GM18498 (cell line): ENCODE results near the gene CACNA2D3.

ENCODE experiments used
- ATAC-seq: cut with Tn5 transposase; IDR thresholded peaks from one replicate; pipeline ENCODE4 v1.9.1; 2021; ENCODE audit warnings: mild to moderate bottlenecking, moderate library complexity; ENCODE audit not compliant: unreplicated experiment

The CACNA2D3 gene

DNA sequence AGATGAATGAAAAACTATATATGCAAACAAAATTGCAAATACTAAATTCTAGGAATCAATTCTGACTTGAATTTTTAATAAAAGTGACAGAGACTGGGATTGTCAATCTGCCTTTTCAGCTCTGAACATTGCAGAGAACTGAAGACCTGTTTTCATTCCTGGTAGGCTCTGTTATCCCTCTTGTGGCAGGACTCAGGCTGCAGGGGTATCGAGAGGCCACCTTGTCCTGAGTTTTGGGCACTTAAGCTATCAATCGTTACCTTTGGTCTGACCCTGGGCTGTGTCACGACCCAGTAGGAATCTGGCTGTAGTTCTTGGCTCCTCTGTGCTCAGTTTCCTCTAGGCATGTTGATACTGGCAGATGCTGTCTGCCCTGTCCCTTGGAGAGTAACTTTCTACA lies 238.0 kb downstream of the CACNA2D3 start:
- ATAC-seq, result no peak

DNA sequence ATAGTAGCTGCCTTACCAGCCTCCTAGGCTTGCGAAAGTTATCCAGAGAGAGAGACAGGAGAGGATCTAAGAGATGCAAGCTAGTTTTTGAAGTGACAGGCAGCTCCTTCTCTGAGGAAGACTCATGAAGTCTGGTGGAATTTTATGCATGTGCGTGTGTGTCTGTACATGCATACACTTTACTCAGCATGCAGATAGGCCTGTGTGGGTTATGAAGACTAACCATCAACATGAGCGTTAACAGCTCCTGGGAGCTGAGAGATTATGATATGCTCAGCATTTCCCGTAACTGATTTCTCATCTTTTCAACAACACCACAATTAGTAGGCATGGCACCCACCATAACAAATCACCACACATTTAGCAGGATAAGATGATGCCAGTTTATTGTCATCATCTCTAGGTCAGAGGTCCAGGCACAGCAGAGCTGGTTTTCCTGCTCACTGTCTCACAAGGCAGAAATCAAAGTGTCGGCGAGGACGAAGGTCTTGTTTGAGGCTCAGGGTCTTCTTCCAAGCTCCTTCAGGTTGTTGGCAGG lies 239.5 kb downstream of the CACNA2D3 start:
- no peak for ATAC-seq

DNA sequence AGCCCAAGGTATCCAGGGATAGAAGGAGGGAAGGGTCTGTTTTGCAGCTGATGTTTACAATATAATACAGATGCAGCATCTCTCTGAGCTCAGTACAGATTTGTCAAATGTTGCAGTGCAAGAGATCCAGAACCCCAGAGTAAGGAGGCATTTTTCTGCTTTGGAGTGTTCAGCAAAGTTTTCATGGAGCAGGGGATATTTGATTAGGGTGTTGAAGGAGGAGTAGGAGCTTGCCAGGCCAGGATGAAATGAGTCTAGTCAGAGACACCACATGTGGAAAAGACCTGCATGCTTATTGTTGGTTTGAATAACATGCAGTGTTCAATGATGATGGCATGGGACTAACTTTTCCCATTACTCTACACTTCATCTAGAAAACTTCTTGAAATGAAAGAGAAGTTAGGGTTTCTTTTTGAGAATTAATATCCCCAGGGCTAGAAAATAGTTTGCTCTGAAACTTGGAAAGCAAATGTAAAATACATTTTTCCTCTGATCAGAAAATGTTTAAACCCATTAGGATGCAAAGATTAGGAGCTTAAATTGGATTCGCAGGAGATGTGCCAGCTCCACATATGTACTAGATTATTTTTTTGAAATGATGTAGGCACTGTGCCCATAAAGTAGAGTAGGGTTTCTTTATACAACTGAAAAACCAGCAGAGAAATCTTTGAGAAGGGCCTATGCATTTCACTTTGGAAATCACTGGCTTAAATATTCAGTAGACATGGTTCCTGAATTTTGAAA lies 243.8 kb downstream of the CACNA2D3 start:
- no peak for ATAC-seq

DNA sequence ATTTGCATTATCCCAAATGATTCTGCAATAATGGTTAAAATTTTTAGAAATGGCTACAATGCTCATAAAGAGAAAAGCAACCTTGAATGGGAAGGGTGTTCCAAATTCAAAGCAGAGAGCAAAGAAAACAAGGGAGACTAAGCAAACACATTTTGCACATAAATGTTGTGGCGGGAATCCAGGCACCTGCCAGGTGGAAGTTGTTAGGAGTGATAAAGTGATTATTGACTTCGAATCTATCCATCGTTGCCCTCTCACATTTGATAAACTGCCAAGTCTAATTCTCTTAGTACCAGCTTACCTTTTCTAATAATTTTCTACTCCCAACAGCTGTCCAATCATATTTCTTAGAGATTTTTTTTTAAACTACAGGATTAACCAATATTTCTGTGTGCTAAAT lies 244.5 kb downstream of the CACNA2D3 start:
- ATAC-seq, result no peak

DNA sequence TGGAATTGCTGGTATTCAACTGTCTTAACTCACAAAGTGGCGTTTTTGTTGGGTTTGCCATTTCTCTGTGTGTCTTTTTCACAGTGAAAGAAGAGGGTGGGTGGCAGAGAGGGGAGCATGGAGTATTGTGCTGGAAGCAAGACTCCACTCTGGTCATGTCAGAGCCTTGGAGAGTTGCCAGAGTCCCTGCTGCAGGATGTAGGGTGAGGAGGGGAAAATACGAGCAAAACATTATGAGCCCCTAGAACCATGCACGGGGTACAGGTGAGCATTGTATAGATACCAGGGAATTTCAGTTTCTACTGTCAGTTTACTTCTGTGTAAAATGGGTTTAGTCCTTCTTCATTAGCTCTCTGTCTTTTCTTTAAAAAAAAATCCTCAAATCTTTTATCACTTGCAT lies 249.9 kb downstream of the CACNA2D3 start:
- no peak for ATAC-seq

DNA sequence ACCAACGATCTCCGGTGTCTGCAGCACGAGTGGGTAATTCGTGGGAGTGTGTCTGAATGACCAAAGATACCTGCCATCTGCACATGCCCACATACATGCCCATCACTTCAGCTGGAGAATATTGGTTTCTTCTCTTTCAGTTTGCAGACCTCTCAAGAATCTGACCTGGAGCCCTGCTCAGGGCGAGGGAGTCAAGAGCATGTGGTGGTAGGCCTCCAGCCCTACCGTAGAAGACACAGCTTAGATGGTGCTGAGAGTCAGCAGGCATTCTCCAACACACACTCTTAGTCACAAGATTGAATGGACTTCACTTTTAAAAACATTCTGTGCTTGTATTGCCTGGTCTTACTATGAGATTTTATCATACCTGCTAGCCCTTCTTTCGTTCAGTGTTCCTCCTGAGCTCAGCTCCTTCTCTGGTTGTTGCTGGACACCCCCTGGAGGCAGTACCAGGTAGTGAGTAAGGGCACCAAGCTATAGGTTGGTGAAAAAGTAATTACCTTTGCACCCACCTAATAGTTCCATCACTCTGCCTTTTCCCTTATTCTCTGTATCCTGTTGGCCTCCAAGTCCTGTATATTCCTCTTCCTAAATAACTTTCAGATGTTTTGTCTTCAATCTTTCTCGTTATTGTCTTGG lies 252.0 kb downstream of the CACNA2D3 start:
- no peak for ATAC-seq

DNA sequence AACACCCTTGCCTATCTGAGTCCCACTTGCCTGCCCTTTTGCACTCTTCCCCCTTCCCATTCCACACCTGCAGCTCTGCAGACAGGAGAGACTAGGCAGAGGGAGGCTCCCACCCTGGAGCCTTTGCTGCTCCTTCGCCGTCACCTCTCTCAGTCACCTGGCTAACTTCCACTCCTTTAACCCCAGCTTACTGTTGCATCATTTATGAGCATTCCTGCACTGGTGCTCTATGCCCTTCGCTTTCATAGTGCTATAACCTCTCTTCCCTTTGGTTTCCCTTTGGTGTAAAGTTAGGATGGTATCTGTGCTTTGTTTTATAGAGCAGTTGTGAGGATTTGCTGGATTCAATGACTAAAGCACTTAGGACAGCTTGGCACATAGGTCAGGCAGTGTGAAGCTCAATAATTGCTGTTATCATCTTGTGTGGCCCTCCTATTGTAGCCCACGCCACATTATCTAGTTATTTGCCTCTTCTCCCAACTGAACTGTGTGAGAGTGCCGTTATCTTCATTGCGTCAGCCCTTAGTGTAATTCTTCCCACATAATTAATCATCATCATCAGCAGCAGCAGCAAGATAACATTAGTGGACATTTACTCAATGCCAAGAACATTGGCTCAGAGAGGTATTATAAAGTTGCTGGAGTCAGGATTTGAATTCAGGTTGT lies 253.9 kb downstream of the CACNA2D3 start:
- no peak for ATAC-seq

DNA sequence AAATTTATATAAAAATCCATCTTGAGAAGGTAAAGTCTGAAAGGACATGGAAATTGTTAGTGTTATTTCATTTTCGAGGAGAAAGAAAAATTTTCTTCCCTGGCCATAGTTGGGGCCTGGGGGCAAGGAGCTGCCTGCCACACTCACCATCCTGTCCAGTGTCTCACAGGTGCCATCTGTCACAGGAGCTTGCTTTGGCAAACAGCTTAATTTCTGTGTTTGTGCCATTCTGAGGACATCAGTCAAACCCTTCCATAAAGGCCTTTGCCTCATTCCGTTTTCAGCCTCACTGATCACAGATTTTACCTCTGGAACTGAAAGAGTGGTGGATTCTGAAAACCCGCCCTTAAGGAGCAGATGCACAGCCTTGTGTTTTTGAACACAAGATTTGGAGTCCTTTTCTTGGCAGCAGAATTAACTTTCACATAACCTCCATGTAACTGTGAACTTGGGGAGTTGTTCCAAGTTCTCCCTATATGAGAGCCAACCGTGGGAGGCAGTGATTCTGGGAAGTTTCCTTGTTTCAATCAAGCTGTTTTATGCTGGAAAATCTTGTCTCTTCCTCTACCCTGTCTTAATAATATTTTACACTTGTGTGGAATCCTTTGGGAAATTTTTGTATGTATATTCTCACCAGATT lies 254.7 kb downstream of the CACNA2D3 start:
- no peak for ATAC-seq

DNA sequence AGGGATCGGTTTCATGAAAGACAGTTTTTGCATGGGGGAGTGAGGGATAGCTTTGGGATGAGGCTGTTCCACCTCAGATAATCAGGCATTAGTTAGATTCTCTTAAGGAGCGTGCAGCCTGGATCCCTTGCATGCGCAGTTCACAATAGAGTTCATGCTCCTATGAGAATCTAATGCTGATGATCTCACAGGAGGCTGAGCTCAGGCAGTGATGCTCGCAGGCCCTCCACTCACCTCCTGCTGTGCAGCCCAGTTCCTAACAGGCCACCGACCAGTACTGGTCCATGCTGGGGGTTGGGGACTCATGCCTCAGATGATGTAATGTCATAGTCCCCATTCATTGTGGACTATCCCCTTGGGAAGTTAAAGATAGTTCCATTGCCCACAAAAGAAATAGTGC lies 255.8 kb downstream of the CACNA2D3 start:
- ATAC-seq, result no peak

DNA sequence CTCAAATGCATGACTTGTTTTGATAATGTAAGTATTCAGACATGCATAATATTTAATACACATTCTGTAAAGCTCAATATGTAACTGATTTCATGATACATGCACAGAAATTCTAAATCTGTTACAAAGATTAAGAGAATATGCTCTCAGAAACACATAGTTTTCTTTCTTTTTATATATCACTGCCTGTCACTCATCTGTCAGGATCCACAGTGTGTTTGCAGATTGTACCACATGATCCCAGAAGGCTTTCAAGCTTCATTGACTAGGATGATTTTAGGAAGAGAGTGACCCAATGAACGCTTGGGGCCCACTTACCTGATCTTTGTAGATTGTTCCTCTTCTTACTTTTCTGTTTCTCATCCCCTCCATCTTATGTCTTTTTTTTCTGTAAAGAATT lies 261.9 kb downstream of the CACNA2D3 start:
- ATAC-seq, result no peak

DNA sequence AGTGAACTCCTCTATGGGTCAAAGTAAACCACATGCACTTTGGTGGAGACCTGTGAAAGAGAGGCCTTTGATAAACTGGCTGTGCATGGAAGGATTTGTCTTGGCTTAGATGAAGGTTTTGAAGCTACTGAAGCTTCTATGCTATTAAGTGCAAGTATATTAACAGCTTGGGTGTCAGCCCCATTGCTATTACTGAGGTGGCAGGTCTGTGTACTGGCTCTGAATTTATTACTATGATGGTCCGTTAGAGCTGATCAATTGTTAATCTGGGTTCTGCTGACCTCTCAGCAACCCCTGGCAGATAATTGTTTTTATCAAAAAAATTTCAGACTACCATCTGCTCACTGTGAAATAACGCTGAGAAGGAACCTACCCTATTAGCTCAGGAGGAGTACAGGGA lies 268.2 kb downstream of the CACNA2D3 start:
- no peak for ATAC-seq

DNA sequence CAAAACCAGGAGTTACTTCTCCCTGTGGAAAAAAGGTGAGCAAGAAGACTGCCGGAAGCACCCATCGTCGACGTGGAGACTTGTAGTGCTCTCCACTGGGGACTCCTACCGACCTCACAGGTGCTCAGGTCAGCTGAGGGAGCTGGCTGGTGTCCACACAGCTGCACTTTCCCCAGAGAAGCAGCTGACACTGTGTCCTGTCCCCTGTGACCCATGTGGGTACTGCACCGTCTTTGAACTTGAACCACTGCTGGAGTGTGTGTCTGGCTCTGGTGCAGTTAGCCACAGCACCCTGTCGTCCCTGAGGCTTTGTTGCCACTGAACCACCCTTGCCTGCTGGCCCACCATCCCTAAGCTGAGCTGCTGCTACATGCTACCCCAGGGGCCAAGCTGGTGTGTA lies 270.8 kb downstream of the CACNA2D3 start:
- ATAC-seq, result no peak

DNA sequence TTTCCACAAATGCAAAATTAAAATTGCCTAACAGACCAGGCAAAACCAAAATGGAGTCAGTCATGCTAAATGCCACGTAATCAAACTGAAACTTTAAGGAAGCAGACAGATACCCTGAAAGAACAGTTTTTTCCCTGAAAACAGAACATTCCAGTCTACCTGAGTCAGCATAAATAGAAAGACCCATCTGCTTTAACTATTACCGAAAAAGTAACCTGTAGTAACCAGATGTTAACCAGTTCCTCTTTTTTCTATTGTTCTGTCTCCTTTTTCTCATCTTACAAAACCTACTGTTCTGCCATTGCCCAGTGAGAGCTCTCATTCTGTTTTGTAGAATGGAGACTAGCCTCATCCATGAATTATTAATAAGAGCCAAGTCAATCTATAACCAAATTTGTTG lies 286.0 kb downstream of the CACNA2D3 start:
- ATAC-seq, result no peak

DNA sequence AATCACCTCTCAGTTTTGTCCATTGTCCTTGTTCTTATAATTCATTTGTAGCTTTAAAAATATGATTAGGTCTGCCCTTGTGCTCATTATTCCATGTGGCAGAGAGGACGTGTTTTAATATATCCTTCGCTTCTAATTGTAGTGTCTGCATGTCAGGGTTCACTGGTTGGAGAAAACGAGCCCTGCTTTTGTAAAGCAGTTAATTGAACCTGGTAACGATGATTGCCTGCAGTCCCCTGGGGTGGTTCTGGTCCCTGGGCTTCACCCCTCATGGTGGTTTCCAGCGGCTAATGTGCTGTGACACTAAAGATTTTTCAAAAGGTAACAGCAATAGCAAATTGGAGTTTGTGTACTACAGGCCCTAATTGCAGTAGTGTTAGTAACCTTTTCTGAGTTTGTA lies 299.6 kb downstream of the CACNA2D3 start:
- no peak for ATAC-seq

DNA sequence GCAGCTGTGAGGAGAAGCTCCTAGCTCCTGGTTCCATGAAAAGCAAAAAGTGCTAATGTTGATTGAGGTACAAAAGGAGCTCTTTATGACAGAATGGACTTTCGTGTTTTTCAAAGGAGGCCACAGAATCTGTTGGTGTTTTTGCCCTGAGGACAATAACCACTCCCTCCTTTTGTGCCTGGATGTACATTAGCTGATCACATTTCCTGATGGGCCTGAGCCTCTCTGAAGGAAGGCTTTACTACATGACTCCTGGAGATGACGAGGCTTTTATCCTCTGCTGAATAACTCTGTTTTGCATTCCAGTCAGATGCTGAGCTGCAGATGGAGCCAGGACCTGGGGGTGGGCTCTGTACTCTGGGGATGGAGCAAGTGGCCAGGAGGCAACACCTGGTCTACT lies 301.9 kb downstream of the CACNA2D3 start:
- ATAC-seq, result no peak

DNA sequence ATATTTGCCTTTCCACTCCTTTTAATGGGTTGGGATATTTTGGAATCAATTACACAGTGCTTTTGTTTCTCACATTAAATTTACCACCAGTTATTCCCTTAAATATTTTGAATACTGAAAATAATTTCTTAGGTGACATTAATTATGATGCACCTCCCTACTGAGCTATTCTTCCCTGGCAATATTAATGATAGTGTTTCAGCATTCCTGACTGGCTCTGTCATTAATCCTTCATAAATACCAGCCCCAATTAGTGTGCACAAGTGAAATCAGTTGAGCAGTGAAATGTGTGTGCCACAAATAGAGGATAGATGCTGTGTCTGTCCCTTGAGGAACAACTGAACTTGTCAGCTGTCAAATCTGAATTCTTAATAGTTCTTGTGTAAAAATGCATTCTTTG lies 304.0 kb downstream of the CACNA2D3 start:
- no peak for ATAC-seq

DNA sequence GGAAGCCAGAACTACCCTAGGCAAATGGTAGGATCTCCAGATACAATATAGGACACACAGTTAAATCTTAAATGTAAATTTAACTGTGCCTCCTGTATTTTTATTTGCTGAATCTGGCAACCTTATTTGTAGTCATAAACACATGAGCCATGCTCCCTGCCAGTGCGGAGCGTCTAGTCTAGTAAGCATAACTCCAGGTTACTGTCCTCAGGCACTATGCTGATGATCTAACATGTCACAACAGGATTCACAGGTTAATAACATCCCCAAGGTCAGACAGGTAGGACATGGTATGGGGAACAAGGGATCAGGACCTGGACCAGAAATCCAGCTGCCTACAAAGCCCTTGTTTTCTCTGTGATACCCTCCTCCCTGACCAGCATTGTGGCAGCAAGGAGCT lies 305.1 kb downstream of the CACNA2D3 start:
- ATAC-seq, result no peak

DNA sequence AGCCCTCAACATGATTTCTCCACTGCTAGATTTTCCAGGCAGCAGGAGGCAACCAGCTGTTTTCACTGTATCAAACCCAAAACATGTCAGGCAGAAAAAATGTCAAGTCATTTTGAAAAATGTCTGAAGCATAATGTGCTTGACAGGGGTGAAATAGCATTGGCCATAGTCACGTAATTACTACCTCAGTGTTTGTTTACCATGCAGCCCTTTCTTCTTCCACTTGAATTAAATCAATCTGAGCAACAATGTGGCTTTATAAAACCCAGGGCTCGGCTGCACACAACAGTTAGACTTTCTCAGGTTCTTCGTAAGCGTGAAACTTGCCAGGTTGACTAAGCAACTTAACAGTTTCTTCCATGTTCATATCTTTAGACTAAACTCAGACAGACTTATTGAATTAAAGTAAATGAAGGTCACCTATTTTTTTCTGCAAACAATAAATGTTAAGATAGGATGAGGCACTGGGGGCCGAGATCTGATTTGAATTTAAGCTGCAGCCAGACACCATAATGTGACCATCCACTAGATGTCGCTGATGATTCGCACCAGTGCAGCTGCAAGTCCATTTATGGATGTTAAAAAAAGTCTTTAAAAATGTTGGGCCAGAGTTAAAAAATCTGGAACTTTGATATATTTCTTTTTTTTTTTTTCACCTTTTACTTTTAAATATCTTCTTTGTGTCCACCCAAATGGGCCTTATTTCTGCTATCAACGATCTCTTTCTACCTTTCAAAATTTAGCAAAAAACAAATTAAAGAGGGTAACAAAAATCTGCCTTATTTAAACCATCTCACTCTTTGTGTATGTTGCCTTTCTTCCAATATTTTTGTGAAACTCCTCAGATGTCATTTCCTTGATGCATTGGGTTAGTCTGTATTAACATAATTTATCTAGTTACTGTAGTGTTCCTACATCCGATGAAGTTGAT lies 305.9 kb downstream of the CACNA2D3 start:
- ATAC-seq, result peak; percentile 52

DNA sequence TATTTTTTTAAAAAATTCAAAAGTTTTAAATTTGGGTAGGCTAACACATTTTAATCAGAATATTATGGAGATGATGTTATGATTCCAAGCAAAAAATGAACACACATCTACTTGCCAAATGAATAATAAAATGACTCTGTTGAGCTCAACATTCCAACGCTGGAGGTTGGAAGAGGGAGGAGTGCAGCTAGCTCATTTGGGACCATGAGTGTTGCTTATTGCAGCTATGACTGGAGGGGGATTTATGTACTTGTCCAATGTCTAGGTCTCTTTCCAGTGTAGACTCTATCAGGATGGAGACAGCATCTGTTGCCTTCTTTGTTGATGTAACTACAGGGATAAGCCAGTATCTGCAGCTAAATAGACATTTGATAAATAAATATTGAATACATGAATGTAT lies 310.6 kb downstream of the CACNA2D3 start:
- ATAC-seq, result no peak

DNA sequence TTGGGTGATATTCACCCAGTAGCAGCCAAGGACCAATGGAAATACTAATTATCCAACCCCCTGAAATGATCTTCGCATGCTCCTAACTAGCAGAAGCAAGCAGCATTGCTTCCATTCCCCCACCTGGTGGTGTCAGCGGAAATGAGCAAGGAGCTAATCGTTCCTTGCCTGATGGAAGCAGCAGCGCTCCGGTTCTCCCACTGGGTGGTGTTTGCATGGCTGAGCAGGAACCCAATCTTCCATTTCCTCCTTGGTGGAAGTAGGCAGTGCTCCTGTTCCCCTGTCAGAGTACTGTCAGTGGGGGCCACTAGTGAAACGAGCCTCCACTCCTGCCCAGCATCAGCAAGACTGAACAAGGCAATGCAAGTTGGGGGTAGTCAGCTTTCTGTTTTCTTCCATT lies 311.5 kb downstream of the CACNA2D3 start:
- no peak for ATAC-seq
